SK-N-SH (cell line): Measurements from ENCODE around the gene CDCA3. TPM values are rescaled to one million over a fixed set of nuclear protein-coding genes. Genes with fewer than 3 reads are reported as not detected.
A peak's percentile ranks its signal among the peaks of the same experiment; 100 is the strongest.
"Not testable (repeated sequence)": the region's sequence is repeated elsewhere in the genome, so short reads cannot be mapped to it uniquely, and the experiment has no call there.

Experiments used
- CTCF ChIA-PET: fragments of 300-600, 350-600 bp; formaldehyde crosslinking; extraction: SDS; loops from one replicate; lab custom pipeline; 2021; lab: Yijun Ruan, JAX
- POLR2A ChIA-PET: fragments of 350-600 bp; sonication (Branson Sonifier 250); formaldehyde crosslinking; extraction: SDS; loops from one replicate; lab custom pipeline; 2020; ENCODE audit warnings: antibody characterized with exemption, inconsistent platforms; lab: Yijun Ruan, JAX
- DNase-seq: peaks from one replicate; pipeline ENCODE4 v3.0.0; 2012
- H2AFZ ChIP-seq: fragments of 200-600 bp; sonication (generic); 2 replicates; pipeline ENCODE4 v1.8.1; 2016; ENCODE audit warnings: antibody characterized with exemption, mild to moderate bottlenecking, low read depth
- H3F3A ChIP-seq: fragments of 200-600 bp; sonication (generic); replicated peaks from 2 replicates; pipeline ENCODE3; 2016; ENCODE audit warnings: antibody characterized with exemption, mild to moderate bottlenecking; ENCODE audit not compliant: insufficient read depth
- H3K27ac ChIP-seq, 2 experiments: fragments of 200-500 bp in 1 of 2; fragments of 200-600 bp in 1 of 2; sonication (Bioruptor generic) in 1 of 2; sonication (generic), shearing (Covaris generic) in 1 of 2; 2 replicates each; pipeline versions ENCODE4 v1.5.1 to v1.6.1; 2014 to 2016; ENCODE audit warnings: low read depth in 2 of 2, inconsistent platforms in 1 of 2, low read length in 1 of 2, mild to moderate bottlenecking in 1 of 2, mixed read lengths in 1 of 2
- H3K27me3 ChIP-seq: fragments of 200-600 bp; sonication (generic), shearing (Covaris generic); 2 replicates; pipeline ENCODE4 v1.6.1; 2016; ENCODE audit warnings: mixed run types; ENCODE audit not compliant: insufficient read depth
- H3K36me3 ChIP-seq, 2 experiments: fragments of 200-500 bp in 1 of 2; fragments of 200-600 bp in 1 of 2; sonication (Bioruptor generic) in 1 of 2; sonication (generic) in 1 of 2; replicated peaks in 1 of 2; 2 replicates each; pipeline versions ENCODE3 to v1.5.1; 2014 to 2016; ENCODE audit warnings: low read length in 1 of 2, mild to moderate bottlenecking in 1 of 2; ENCODE audit not compliant: insufficient read depth in 2 of 2, control insufficient read depth in 1 of 2
- H3K4me1 ChIP-seq, 2 experiments: fragments of 200-500 bp in 1 of 2; fragments of 200-600 bp in 1 of 2; sonication (Bioruptor generic) in 1 of 2; sonication (generic), shearing (Covaris generic) in 1 of 2; 2 replicates each; pipeline versions ENCODE4 v1.5.1 to v1.6.1; 2014 to 2016; ENCODE audit warnings: low read depth in 1 of 2, low read length in 1 of 2, mixed run types in 1 of 2; ENCODE audit not compliant: insufficient read depth in 2 of 2, control insufficient read depth in 1 of 2
- H3K4me2 ChIP-seq: fragments of 200-600 bp; sonication (generic), shearing (Covaris generic); 2 replicates; pipeline ENCODE4 v1.6.1; 2017; ENCODE audit warnings: mixed run types
- H3K4me3 ChIP-seq, 2 experiments: fragments of 200-500 bp in 1 of 2; fragments of 200-600 bp in 1 of 2; sonication (Bioruptor generic) in 1 of 2; sonication (generic), shearing (Covaris generic) in 1 of 2; 2 replicates each; pipeline versions ENCODE4 v1.5.1 to v1.8.1; 2014 to 2016; ENCODE audit warnings: low read depth in 2 of 2, inconsistent platforms in 1 of 2, low read length in 1 of 2, mild to moderate bottlenecking in 1 of 2, mixed read lengths in 1 of 2, moderate library complexity in 1 of 2
- H3K79me2 ChIP-seq: fragments of 200-600 bp; sonication (generic); 2 replicates; pipeline ENCODE4 v1.8.1; 2017; ENCODE audit warnings: mild to moderate bottlenecking; ENCODE audit not compliant: insufficient read depth
- H3K9ac ChIP-seq: fragments of 200-600 bp; sonication (generic); 2 replicates; pipeline ENCODE4 v1.6.1; 2017; ENCODE audit warnings: mixed run types
- H3K9me2 ChIP-seq: fragments of 200-600 bp; sonication (generic); 2 replicates; pipeline ENCODE4 v1.6.1; 2017; ENCODE audit warnings: mixed run types
- H3K9me3 ChIP-seq: fragments of 200-600 bp; sonication (generic); 2 replicates; pipeline ENCODE4 v1.6.1; 2017; ENCODE audit warnings: mixed run types, mild to moderate bottlenecking, moderate library complexity
- H4K20me1 ChIP-seq: fragments of 200-600 bp; sonication (generic); 2 replicates; pipeline ENCODE4 v1.6.1; 2017; ENCODE audit warnings: mild to moderate bottlenecking, mixed run types; ENCODE audit not compliant: insufficient read depth
- EZH2phosphoT487 ChIP-seq: fragments of 200-600 bp; sonication (generic); IDR thresholded peaks from 2 replicates; pipeline ENCODE4 v1.6.1; 2017; ENCODE audit warnings: low read depth, mixed run types, mild to moderate bottlenecking, antibody characterized with exemption, moderate library complexity, borderline replicate concordance
- FOSL2 ChIP-seq: IDR thresholded peaks from 2 replicates; pipeline ENCODE4 v1.4.0; 2012; ENCODE audit warnings: low read depth, mild to moderate bottlenecking, moderate library complexity, borderline replicate concordance
- NFIC ChIP-seq: IDR thresholded peaks from 2 replicates; pipeline ENCODE4 v1.4.0; 2012; ENCODE audit warnings: borderline replicate concordance
- SIN3A ChIP-seq: IDR thresholded peaks from 2 replicates; pipeline ENCODE4 v1.6.1; 2012; ENCODE audit warnings: low read depth, mild to moderate bottlenecking, low read length, moderate library complexity, borderline replicate concordance
- USF2 ChIP-seq: fragments of 150-350 bp; IDR thresholded peaks from 2 replicates; pipeline ENCODE4 v1.6.1; 2017; ENCODE audit warnings: antibody characterized with exemption, low read length, low read depth, borderline replicate concordance
- WGBS: methylation state at CpG from one replicate; pipeline ENCODE4 v1.1.6; 2017; ENCODE audit warnings: low lambda C conversion rate; 5-methylcytosine and 5-hydroxymethylcytosine counted together
- polyA plus RNA-seq, 3 experiments: library from polyadenylated mRNA; depleted of rRNA; stranded (reverse); fragments of >200 nt; gene quantifications; 2 replicates each; pipeline ENCODE4 v1.2.3, GENCODE V29; 2012
- TF ChIP-seq, protein P1 (sequence below): fragments of 200-600 bp; sonication (generic); IDR thresholded peaks from 2 replicates; pipeline ENCODE4 v1.6.1; 2017; ENCODE audit warnings: antibody characterized with exemption, mild to moderate bottlenecking, moderate library complexity
- TF ChIP-seq, protein P2 (sequence below): IDR thresholded peaks from 2 replicates; pipeline ENCODE4 v1.4.0; 2012; ENCODE audit warnings: low read depth, borderline replicate concordance

CDCA3 gene
- polyA plus RNA-seq, 1 of the 3 experiments (the other 2 are of a cell fraction) = 33.0 TPM

DNA sequence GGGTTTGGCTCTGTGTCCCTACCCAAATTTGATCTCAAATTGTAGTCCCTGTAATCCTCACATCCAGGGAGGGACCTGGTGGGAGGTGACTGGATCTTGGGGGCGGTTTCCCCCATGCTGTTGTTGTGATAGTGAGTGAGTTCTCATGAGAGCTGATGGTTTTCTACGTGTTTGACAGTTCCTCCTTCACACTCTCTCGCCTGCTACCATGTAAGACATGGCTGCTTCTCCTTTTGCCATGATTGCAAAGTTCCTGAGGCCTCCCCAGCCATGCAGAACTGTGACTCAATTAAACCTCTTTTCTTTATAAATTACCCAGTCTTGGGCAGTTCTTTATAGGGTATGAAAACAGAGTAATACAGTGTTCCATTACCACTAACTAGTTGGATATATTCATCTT is 43.2 kb upstream of the CDCA3 start (continued):
- TF ChIP-seq USF2 = no peak
- TF ChIP-seq SIN3A = no peak
- TF ChIP-seq, all 33 proteins: peak for 0

- H2AFZ ChIP-seq, H3K4me2 ChIP-seq, POLR2A ChIA-PET, H3K79me2 ChIP-seq, H3K9ac ChIP-seq, H3K9me2 ChIP-seq, H3K36me3 ChIP-seq, H3K27ac ChIP-seq, H3K27me3 ChIP-seq, H3K9me3 ChIP-seq, DNase-seq, H3K4me3 ChIP-seq, H4K20me1 ChIP-seq, H3K4me1 ChIP-seq: not testable (repeated sequence)
- WGBS = 81% methylated on average over 3 of the region's 3 CpGs
- CTCF ChIA-PET = interaction anchor here (0.7 to 4.6 kb wide), 3 partner anchors 24 to 60 kb away, joined by 3 to 122 read pairs (median 11); partner anchors contain the start of genes SPSB2 and TPI1
- peaks cover 13% of the 10 kb centered on the region for H3F3A ChIP-seq
Measured at GRCh38 chr12:6892683-6893082, 41.6 kb upstream of the CDCA3 start.

DNA sequence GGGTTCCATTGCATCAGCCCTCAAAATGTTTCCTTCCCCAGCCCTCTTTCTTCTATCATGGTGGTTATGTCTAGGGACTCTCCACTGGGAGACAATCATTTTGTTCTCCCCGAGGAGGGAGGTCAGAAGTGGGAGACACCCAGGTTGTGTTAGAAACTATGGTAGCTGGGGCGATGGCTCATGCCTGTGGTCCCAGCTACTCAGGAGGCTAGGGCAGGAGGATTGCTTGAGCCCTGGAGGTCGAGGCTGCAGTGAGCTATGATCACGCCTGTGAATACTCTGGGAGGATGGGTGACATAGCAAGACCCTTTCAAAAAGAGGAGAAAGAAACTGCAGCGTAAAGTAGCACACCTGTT is 40.5 kb upstream of the CDCA3 start:
- ChIA-PET CTCF (interaction anchor here (0.6 to 4.6 kb wide), 30 partner anchors 9 to 194 kb away, joined by 3 to 122 read pairs (median 5); partner anchors contain the start of genes ENO2, LRRC23, SPSB2 and TPI1), POLR2A (interaction anchor here (0.6 to 1.7 kb wide), 14 partner anchors 10 to 1145 kb away, joined by 3 to 24 read pairs (median 6); partner anchors contain the start of genes C12orf57, ENO2, LRRC23 and P3H3)
- H3F3A ChIP-seq = peaks cover 16% of the 10 kb centered on the region
- H4K20me1 ChIP-seq = no peaks in the 10 kb centered on the region
- WGBS = 77% methylated on average over 5 of the region's 5 CpGs
- TF ChIP-seq, protein P1, sequence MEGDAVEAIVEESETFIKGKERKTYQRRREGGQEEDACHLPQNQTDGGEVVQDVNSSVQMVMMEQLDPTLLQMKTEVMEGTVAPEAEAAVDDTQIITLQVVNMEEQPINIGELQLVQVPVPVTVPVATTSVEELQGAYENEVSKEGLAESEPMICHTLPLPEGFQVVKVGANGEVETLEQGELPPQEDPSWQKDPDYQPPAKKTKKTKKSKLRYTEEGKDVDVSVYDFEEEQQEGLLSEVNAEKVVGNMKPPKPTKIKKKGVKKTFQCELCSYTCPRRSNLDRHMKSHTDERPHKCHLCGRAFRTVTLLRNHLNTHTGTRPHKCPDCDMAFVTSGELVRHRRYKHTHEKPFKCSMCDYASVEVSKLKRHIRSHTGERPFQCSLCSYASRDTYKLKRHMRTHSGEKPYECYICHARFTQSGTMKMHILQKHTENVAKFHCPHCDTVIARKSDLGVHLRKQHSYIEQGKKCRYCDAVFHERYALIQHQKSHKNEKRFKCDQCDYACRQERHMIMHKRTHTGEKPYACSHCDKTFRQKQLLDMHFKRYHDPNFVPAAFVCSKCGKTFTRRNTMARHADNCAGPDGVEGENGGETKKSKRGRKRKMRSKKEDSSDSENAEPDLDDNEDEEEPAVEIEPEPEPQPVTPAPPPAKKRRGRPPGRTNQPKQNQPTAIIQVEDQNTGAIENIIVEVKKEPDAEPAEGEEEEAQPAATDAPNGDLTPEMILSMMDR = no peak
- TF ChIP-seq, protein P2, sequence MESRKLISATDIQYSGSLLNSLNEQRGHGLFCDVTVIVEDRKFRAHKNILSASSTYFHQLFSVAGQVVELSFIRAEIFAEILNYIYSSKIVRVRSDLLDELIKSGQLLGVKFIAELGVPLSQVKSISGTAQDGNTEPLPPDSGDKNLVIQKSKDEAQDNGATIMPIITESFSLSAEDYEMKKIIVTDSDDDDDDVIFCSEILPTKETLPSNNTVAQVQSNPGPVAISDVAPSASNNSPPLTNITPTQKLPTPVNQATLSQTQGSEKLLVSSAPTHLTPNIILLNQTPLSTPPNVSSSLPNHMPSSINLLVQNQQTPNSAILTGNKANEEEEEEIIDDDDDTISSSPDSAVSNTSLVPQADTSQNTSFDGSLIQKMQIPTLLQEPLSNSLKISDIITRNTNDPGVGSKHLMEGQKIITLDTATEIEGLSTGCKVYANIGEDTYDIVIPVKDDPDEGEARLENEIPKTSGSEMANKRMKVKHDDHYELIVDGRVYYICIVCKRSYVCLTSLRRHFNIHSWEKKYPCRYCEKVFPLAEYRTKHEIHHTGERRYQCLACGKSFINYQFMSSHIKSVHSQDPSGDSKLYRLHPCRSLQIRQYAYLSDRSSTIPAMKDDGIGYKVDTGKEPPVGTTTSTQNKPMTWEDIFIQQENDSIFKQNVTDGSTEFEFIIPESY = no peak
- no peak for TF ChIP-seq EZH2phosphoT487
- TF ChIP-seq FOSL2 = no peak
- no peak for TF ChIP-seq NFIC
- H3K9me2 ChIP-seq = no peaks in the 10 kb centered on the region
- H3K9ac ChIP-seq = peak overlapping the region; percentile 78
- peak overlapping the region; percentile 98 for H2AFZ ChIP-seq
- H3K27ac ChIP-seq = peak overlapping the region; percentile 80 to 84
- no peaks in the 10 kb centered on the region for H3K27me3 ChIP-seq
- peak overlapping the region; percentile 44 to 63 for H3K4me3 ChIP-seq
- H3K79me2 ChIP-seq = no peaks in the 10 kb centered on the region
- H3K4me1 ChIP-seq = peaks cover 6 to 9% of the 10 kb centered on the region in 2 experiments; a peak in 3 of 4 replicates
- no peaks in the 10 kb centered on the region for H3K9me3 ChIP-seq
- DNase-seq = no peak
- H3K4me2 ChIP-seq = peak overlapping the region; percentile 87
- no peaks in the 10 kb centered on the region for H3K36me3 ChIP-seq
